GM10266 (cell line): Measurements from ENCODE around the gene PPFIBP2.
A peak's percentile ranks its signal among the peaks of the same experiment; 100 is the strongest.

Experiments used
- DNase-seq: peaks from one replicate; pipeline ENCODE4 v3.0.0; 2012; ENCODE audit errors: extremely low spot score
- TF ChIP-seq, protein P1 (sequence below): IDR thresholded peaks from 2 replicates; pipeline ENCODE4 v1.5.1; 2012; ENCODE audit warnings: mild to moderate bottlenecking, low read depth; ENCODE audit not compliant: control insufficient read depth, insufficient read depth; ENCODE audit errors: missing control alignments

Gene PPFIBP2

DNA sequence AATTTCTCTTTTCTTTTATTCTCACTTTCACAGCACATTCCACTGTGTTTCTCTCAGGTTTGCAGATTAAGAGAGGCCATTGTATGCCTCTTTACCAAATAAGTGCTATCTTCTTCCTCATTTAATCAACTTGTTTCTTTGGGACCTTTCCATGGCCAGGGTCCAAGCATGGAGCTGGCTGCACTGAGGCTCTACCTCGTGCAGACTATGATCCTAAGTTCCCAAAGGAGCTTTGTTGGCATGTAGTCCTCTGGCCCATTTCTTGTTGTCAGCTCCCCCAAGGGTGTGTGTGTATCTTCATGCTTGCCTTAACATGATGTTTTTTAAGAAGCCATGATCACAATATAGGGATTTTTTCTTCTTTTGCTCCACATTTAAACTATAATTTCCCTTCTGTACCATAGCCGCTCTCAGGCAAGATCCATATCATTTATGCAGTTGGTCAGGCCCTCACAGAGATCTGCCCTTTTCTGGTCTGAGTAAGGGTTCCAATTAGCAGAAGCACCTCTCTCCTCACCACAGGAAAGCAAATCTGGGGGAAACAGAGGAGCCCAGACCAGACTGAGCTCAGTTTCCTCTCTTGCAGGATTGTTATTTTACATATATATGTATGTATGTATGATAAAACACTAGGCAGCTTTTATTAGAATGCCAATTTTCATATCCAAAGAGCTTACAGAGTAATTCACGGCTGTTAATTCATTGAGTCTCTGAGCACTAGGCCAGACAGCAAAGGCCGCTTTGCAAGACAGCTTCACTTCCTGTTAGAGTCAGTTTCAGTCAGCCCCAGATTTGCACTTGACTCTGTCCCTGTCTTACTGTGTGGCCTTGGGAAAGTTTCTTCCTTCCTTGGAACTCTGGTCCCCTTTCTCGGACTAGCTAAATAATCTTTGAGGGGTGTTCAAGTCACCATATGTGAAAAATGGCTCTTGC is 125.2 kb downstream of the PPFIBP2 start:
- peak; percentile 24 for DNase-seq
- TF ChIP-seq, protein P1, sequence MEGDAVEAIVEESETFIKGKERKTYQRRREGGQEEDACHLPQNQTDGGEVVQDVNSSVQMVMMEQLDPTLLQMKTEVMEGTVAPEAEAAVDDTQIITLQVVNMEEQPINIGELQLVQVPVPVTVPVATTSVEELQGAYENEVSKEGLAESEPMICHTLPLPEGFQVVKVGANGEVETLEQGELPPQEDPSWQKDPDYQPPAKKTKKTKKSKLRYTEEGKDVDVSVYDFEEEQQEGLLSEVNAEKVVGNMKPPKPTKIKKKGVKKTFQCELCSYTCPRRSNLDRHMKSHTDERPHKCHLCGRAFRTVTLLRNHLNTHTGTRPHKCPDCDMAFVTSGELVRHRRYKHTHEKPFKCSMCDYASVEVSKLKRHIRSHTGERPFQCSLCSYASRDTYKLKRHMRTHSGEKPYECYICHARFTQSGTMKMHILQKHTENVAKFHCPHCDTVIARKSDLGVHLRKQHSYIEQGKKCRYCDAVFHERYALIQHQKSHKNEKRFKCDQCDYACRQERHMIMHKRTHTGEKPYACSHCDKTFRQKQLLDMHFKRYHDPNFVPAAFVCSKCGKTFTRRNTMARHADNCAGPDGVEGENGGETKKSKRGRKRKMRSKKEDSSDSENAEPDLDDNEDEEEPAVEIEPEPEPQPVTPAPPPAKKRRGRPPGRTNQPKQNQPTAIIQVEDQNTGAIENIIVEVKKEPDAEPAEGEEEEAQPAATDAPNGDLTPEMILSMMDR = no peak

DNA sequence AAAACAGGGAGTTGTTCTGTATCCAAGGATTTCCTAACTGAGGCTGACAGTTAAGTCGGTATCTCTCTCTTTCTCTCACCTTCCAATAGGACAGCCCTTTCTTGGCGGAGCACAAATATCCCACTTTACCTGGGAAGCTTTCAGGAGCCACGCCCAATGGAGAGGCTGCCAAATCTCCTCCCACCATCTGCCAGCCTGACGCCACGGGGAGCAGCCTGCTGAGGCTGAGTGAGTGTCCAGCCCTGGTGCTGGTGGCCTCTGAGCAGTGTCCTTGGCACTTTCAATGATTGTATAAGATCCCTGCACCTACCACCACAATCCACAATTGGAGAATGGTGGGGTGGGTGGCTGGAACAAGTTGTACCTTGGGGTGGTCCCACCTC is 125.8 kb downstream of the PPFIBP2 start:
- TF ChIP-seq, protein P1 = no peak
- no peak for DNase-seq

DNA sequence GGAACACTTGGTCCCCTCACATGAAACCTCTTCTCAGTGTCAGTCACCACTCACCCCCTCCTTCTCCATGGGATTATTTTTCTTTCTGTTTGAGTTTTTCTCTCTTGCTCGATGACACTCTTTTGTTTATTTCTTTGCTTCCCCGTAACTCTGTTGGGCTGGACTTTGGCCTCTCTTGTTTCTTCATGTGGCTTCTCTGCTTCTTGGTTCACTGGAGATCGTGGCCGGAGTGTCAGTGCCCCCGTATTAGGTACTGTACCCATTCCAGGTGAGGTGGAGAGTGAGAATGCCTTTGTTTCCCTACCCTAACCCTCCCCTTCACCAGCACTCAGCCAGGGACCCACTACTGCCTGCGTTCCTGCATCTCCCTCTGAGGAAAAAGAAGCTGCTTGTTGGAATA is 127.0 kb downstream of the PPFIBP2 start:
- DNase-seq = no peak
- TF ChIP-seq, protein P1 = no peak

DNA sequence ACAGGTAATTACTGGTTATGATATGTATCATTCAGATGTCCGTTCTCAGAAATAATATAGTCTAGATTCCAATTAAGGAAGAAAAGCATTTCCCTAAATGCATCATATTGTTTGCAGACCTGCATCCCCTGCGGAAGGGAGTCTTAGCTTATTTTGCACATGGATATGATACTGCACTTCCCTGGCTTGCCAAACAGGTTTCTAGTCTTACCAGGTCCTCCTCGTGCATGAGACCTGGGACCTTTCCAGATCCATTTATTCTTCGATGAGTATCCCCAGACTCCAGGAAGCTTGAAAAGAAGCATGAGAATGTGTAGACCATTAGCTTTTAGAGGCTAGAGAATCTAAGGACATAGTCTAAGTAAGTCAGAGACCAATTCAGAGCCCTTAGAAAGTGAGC is 128.9 kb downstream of the PPFIBP2 start:
- no peak for DNase-seq
- TF ChIP-seq, protein P1 = no peak

DNA sequence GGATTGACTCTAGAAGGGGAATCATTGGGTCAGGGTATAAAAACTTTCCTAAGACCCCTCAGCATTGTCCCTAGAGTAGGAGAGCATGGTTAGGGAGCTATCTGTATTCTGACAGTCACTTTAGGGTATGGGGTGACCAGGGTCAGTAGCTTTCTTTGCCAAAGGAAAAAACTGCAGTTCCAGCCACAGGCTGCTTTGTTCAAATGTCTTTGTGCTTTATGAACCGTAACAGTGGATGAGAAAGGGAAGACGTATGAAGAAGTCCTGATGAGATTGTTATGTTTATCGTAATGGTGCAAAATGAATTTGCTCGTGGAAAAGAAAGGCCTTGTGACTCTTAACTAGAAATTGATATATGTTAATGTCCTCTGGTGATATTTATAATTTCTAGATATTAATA is 129.5 kb downstream of the PPFIBP2 start:
- no peak for DNase-seq
- TF ChIP-seq, protein P1 = no peak

DNA sequence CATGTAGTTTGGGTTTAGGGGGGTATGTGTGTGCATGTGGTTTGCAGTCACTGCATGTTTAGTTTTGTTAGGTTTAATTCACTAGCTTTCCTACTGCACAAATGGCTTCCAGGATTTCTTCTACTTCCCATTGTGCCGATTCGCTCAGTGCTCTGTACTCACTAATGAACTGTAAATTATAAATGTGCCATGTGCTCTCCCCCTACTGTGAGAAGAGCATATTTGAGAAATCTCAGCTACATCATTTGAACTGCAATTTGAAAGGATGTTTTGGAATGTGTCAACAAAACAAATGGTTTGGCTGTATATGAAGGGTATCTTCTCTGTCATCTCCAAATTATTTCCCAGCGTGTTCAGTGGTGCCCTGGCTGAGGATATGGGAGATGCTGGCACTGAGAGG is 131.4 kb downstream of the PPFIBP2 start:
- TF ChIP-seq, protein P1 = no peak
- no peak for DNase-seq

DNA sequence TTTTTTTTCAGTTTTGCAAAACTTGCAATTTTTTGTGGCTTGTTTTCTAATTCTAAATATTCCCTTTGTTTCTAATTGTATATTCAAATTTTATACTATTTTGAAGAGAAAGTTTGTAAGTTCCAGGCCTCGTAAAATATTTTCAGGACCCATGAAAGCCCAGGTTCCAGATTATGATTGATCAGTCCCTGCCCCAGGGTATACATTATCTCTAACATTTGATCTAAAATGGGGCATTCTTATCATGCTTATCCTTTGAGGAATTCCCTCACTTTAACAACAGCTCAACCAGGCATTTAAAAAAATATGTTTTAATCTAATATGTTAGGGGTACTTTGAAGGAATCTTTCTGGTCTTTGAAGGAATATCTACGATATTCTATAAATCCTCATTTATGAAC is 133.1 kb downstream of the PPFIBP2 start:
- no peak for DNase-seq
- TF ChIP-seq, protein P1 = no peak
